HG03575 (cell line): Measurements from ENCODE around the gene CACNA1C.
"Not testable (repeated sequence)": the region's sequence is repeated elsewhere in the genome, so short reads cannot be mapped to it uniquely, and the experiment has no call there.

Experiments used
- ATAC-seq: cut with Tn5 transposase; IDR thresholded peaks from one replicate; pipeline ENCODE4 v1.9.1; 2021; ENCODE audit not compliant: unreplicated experiment, insufficient number of reproducible peaks, low FRiP score; ENCODE audit errors: extremely low read depth

Gene CACNA1C

DNA sequence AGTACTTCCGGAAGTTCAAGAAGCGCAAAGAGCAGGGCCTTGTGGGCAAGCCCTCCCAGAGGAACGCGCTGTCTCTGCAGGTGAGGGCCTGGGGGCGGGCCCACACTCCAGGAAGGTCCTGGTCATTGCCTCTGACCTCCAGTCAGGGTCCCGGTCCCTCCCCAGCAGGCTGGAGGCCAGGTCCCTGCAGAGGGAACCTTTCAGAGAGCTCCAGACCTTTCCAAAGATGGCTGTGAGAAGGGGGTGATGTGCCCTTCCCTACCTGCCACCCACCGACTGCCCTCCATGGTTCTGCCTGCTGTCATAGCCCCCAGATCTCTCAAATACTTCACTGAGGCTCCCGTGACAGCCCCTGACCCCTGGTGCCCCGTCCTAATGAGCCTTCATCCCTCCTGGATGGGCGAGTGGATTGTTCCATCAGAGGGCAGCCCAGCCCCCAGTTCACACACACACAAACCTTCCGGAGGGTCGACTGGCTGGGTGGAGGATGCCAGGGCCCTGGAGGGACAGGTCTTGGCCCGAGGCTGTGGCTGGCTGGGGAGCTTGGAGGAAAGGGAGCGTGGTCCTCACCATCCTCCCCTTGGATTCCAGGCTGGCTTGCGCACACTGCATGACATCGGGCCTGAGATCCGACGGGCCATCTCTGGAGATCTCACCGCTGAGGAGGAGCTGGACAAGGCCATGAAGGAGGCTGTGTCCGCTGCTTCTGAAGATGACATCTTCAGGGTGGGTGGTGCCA is 624.5 kb downstream of the CACNA1C start:
- ATAC-seq: no peak

DNA sequence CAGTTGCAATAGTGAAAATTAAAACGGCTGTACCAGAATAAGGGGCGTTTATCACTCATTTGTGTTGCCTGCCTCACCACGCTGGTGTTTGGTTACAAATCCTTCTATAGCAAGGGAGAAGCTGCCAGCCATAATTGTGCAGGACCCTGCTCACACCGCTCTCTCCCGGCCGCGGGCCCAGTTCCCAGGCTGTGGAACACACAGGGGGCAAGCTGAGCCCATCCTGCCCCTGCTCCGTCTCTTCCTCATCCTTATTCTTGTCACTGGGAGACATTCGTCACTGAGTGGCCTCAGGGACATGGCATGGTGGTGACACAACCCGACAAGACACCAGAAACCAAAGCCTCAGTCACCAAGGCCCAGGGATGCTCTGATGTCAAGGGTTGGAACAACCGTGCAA is 625.6 kb downstream of the CACNA1C start:
- no peak for ATAC-seq

DNA sequence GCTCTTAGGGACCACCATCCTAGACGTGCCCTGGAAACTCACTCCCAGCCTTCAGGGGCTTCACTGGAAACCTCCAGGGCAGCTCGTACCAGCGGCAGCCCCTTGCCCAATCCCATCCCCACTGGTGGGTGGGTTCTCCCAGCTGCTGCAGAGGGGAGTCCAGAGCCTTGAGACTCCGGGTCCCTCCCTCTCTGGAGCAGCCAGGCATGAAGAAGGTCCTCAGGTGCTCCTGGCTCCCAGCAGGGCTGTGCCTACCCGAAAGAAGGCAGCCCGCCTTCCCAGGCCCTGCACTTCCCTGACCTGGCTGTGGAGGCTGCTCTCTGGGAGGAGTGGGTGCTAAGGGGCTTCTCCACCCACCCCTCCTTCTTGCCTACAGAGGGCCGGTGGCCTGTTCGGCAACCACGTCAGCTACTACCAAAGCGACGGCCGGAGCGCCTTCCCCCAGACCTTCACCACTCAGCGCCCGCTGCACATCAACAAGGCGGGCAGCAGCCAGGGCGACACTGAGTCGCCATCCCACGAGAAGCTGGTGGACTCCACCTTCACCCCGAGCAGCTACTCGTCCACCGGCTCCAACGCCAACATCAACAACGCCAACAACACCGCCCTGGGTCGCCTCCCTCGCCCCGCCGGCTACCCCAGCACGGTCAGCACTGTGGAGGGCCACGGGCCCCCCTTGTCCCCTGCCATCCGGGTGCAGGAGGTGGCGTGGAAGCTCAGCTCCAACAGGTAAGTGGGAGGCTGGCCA is 626.5 kb downstream of the CACNA1C start:
- no peak for ATAC-seq

DNA sequence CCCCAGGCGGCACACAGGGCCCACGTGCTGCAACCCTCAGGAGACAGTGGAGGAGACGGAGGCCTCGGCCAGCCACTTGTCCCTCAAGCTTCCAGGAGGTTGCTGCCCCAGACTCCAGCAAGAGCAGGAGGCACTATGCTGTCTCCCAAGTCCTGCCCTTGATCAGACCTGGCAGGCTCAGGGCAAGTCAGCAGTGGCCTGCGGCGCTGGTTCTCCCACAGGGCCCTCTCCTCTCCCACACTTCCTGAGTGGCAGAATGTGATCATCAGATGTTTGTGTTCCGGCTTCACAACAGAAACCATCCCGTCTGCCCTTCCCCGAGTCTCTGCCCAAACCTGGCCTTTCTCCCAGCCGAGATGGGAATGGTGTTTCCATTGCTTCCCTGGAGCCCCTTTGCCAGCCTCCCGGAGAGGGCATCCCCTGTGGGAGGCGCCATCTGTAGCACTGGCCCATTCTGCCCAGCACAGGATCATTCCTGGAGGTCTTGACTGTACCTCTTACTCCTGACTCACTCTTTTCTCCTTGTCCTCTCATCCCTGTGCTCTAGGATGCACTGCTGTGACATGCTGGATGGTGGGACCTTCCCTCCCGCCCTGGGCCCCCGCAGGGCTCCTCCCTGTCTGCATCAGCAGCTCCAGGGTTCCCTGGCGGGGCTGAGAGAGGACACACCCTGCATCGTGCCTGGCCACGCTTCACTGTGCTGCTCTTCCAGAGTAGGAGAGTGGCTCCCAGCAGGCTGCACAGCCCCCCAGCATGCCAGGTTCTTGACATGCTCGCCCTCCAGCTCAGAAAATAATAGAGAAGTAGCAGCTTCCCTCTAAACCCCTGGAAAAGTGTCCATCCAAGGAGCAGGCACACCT is 627.3 kb downstream of the CACNA1C start:
- ATAC-seq: no peak

DNA sequence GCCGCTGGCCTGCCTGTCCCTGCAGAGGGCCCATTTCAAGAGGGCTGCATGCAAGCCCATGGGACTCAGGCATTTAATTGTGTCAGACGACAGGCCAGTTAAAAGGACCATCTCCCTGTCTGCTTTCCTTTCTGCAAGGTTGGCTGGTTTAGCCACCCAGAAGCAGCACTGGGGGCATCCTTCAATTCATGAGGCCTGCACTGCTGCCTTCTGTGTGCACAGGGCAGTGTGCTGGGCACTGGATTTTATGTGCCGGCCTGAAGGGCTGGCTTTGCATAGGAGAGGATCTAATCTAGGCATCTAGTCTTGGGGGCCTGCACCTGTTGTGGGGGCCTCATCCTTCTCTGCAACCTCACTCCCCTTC is 627.9 kb downstream of the CACNA1C start:
- no peak for ATAC-seq

DNA sequence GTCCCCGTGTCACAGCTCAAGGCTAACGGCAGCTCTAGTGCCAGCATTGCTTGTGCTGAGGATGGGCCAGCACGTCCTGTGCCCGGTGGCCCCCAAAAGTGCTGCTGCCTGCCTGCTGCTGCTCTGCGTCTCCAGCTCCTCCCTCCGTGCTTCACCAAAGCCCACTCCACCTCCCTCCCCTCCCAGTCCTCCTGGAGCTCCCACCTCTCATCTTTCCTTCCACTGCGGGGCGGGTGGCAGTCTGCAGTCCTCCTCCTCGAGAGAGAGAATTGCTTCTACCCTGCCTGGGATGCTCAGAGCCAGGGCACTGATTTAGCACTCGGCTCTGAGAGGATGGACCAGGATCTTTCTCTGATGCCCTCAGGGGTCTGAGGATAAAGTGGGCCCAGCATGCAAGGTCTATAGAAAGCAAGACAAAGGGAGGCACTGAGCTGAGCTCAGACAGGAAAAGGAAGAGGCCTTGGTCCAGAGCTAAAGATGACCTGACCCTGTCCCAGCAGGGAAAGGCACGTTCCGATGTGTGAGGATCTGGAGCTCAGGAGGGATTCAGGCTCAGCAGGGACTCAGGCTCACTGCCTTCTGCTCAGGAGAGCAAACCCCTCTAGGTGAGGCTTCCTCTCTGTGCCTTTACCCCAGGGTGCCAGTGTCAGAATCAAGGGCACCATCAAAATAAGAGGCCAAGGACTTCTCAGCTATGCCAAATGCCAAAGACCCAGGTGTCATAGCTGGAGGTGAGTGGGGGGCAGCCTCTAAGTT is 628.8 kb downstream of the CACNA1C start:
- ATAC-seq: no peak

DNA sequence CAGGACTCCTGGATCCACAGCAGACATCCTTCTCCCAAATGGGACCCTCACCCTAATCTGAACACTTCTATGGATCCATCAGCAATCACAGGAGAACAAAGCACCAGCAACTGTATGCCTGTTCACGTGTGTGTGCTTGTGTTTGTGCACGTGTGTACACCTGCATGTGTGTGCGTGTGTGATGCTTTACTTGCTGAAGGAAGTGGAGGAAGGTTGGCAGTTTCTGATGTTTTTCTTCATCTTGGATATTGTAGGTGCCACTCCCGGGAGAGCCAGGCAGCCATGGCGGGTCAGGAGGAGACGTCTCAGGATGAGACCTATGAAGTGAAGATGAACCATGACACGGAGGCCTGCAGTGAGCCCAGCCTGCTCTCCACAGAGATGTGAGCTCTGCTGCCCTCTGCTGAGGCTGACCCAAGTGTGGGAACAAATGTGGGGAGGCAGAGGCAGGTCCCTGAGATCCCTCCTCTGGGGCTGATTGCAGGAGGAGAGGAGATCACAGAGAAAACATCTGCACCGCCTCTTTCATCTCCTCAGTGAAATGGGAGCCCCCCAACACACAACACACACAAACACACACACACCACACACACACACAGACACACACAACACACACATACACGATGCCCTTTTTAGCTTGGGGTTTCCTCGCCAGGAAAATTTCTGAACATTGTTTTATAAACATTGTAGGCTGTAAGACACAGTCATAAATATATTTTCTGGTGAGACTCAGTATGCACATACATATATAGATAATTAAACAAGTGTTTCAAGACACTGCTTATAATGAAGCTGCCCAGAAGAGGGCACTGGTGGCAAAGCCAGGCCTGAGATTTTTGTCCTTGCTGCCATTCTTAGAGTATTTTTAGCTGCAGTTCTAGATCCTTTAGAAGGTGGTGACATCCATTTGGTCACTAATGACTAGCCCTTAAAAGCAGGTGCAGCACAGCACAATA is 629.8 kb downstream of the CACNA1C start:
- ATAC-seq: no peak

DNA sequence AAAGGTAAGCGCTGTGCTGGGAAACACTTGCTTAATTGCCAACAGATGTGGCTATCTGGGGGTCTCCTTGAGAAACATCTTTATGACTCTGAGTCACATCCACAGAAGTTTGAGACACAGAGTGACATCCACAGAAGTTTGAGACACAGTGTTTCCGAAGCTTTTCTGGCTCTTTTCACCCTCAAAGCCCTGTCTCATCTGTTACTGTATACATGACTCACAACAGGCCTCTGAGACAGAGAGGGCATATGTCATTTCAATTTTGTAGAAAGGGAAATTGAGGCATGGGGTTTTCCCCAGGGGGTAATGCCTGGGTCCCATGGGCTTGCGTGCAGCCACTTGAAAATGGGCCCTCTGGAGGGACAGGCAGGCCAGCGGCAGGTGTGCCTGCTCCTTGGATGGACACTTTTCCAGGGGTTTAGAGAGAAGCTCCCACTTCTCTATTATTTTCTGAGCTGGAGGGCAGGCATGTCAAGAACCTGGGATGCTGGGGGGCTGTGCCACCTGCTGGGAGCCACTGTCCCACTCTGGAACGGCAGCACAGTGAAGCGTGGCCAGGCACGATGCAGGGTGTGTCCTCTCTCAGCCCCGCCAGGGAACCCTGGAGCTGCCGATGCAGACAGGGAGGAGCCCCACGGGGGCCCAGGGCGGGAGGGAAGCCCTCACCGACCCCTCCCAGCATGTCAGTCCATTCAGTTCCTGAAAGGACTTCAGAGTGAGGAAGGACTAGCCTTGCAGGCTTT is 630.7 kb downstream of the CACNA1C start:
- ATAC-seq: no peak

DNA sequence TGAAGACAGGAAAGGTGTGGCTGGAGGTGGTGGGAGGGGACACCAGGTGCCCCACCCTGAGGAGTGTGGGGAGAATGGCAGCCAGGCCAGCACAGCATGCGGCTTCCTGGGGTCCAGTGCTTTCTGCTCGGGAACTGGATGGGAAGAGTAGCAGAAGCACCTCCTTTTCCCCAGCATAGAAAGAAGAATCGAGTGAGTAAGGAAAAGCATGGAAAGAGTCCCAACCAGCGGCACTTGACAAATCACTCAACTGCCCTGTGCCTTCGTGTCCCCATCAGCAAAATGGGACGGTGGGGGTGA is 631.2 kb downstream of the CACNA1C start:
- not testable (repeated sequence) for ATAC-seq

DNA sequence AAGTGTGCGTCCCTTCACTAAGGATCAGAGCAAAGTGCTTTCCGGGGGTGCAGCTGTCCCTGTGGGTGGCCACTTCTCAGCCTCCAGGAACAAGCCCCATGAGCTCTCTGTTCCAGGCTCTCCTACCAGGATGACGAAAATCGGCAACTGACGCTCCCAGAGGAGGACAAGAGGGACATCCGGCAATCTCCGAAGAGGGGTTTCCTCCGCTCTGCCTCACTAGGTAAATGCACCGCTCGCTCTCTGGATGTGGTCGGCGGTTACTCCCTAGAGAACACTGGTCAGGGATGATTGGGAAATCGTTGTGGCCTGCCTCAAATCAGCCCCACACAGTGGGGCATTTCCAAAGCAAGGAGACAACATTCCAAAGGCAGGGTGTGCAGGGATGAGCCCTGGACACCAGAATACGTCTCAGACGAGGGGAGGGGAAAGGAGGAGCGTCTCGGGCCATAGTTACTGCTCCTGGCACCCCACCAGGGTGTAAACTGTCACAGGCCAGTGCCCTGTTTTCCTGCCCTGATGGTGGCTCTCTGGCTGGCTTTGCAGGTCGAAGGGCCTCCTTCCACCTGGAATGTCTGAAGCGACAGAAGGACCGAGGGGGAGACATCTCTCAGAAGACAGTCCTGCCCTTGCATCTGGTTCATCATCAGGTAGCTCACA is 633.0 kb downstream of the CACNA1C start:
- ATAC-seq: not testable (repeated sequence)

DNA sequence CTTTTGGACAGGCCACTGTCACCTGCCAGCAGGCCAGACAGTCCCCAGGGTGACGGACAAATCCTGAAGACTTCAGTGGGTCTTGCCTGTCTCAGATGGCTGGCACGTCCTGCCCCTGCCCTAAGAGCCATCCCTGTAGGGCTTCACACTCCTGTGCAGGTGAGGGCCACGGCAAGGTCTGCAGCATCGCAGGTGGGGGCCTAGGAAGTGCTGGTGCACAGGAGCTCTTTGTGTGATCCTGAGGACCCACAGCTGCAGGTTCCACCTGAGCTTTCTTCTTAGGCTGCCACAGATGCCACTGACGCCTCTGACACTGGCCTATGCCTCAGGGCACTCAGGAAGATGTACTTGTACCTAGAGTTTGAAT is 633.5 kb downstream of the CACNA1C start:
- no peak for ATAC-seq

DNA sequence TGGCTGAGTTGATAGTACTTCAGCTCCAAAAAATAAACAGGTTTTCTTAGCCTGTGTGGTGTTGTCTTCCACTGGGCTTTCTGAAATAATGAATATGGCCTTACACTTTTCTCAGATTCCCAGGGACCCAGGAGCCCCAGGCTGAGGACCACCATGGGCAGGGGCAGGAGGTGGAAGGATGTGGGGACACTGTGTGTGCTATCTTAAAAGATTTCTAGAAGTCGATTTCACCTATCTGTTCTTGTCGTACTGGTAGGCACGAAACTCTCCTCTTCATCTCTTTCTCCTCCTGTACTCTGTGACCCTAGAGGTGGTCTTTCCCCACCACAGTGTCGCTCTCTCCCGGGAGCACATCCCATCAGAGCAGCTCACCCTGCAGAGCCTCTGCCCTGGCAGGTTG is 634.3 kb downstream of the CACNA1C start:
- no peak for ATAC-seq

DNA sequence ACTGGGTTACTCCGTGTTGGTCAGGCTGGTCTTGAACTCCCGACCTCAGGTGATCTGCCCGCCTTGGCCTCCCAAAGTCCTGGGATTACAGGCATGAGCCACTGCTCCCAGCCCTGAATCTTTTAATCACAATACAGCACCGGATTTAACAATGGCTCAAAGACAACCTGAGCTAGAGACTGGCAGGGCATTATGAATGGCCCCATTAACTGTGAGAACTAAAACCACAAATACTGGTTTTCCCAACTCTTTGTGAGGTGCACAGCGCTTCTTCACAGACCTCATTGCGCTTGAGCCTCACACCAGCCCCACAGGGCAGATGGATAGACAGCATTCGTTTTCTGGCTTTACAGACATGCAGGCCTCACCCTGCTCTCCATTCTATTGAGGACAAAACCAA is 634.9 kb downstream of the CACNA1C start:
- ATAC-seq: no peak

DNA sequence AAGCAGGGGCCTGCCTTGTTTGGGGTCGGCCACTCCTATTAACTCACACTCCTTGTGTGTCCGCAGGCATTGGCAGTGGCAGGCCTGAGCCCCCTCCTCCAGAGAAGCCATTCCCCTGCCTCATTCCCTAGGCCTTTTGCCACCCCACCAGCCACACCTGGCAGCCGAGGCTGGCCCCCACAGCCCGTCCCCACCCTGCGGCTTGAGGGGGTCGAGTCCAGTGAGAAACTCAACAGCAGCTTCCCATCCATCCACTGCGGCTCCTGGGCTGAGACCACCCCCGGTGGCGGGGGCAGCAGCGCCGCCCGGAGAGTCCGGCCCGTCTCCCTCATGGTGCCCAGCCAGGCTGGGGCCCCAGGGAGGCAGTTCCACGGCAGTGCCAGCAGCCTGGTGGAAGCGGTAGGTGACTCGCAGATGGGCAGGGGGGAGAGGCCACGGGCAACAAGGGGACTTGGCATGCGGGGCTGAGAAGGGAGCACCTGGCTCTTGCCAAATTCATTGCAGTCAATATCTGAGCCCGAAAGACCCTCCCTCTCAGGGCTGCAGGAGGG is 635.7 kb downstream of the CACNA1C start:
- ATAC-seq: no peak

DNA sequence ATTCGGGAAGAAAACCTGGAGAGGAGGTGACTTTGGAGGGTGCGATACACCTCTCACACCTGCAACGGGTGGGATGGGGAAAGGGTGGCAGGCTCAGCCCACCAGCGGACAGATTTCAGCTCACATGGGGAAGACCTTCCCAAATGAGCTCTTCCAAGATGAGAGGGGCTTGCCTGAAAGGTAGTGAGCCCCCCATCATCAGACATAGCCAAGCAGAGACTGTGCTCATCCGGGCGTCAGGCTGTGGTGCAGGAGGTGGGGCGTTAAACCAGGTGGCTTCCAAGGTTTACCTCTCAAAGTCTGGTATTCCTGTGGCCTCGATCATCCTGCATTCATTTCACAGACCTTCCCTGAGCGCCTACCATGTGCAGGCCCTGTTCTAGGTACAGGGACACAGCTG is 636.6 kb downstream of the CACNA1C start:
- ATAC-seq: no peak

DNA sequence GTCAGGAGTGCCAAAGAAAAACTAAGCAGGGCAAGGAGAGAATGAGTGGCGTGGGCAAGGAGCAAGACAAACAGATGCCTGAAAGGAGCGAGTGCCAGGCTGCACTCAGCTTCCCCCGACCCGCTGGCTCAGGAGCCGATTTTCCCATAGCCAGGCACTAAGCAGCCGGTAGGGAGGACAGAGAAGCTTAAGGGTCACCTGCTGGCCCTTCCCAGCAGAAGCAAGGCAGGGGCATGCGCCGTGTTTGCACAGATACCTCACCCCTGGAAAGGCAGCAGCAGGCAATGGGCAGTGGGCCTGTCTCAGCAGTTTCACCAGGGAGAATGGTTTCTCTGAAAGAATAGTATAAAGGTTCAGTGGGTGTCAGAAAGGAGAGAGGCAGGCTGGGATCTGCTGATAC is 637.1 kb downstream of the CACNA1C start:
- ATAC-seq: no peak
